ENCODE data around the gene GDPD5.

The GDPD5 gene

DNA sequence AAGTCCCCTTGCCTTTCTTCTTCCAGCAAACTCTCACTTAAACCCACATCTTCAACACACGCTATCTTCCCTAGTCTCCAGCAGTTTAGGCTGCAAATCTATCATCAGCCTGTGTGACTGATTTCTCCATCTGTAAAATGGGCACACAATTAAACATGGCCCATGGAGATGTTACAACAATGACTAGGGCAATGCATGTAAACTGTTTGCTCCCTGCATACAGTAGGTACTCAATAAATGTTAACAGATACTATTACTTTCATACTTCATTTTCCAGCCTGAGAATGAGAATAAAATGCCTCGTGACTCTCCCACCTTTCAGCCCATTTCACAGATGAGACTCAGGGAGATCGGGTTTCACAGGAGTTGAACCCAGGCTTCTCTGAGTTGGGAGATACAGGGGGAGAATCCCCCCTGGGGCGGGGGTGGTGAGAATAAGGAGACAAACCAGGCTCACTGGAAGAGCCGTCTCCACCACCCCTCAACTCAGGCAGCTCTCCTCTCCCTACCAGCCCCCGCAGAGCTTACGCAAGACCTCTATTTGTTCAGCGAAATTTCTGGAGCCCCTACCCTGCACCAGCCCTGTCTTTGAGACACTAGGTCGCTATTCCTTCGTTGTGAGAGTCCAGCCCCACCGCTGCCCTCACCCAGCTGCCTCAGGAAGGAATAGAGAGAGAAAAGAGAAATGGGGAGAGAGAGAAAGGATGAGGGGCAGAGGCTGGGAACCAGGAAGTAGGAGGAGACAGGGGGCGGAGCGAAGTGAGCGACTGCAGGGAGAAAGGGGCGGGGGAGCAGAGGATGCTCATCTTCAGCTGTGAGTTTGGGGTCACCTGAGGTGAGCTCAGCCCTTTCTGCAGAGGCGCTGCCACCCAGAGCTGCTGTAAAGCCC, 50.6 kb downstream of the GDPD5 start:
- Histone ChIP-seq H3K9me3 (ENCODE audit: control insufficient read depth, insufficient read depth, low read depth, low read length) (no peaks in the 10 kb centered on the region), H3K36me3 (ENCODE audit: control insufficient read depth, insufficient read depth, low read length) (no peaks in the 10 kb centered on the region), H3K27me3 (ENCODE audit: control insufficient read depth, insufficient read depth, low read length) (no peaks in the 10 kb centered on the region), H3K27ac (ENCODE audit: low read depth, low read length) (no peak overlapping the region; the same call in 1 of the 2 replicates), H3K4me1 (ENCODE audit: control insufficient read depth, insufficient read depth, low read length) (peaks cover 29% of the 10 kb centered on the region), H3K9ac (ENCODE audit: low read length) (peak overlapping the region; percentile 55), H3K4me3 (ENCODE audit: low read depth, low read length) (peak overlapping the region; percentile 48; the same call in 1 of the 2 replicates)

DNA sequence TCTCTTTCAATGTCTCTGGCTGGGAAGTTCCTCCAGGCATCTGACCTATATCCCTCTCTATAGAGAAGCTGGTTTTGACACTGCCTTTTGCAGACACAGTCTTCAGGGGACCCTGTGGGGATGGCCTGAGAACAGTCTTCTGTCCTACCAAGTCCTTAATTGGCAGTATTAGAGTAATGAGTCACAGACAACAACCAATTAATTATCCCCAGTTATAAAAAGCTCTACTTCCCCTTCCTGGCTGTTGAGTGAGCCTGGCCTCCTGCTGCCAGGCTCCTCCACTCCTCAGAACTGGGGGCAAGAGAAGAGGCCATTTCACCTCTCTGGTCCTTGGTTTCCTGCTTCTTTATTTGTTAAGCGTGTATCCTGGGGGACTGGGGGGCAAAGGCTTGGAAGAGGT, 51.5 kb downstream of the GDPD5 start:
- Histone ChIP-seq H3K27ac (ENCODE audit: low read depth, low read length) (no peak overlapping the region), H3K9ac (ENCODE audit: low read length) (no peak overlapping the region), H3K9me3 (ENCODE audit: control insufficient read depth, insufficient read depth, low read depth, low read length) (no peaks in the 10 kb centered on the region), H3K4me3 (ENCODE audit: low read depth, low read length) (no peak overlapping the region), H3K27me3 (ENCODE audit: control insufficient read depth, insufficient read depth, low read length) (no peaks in the 10 kb centered on the region), H3K36me3 (ENCODE audit: control insufficient read depth, insufficient read depth, low read length) (no peaks in the 10 kb centered on the region), H3K4me1 (ENCODE audit: control insufficient read depth, insufficient read depth, low read length) (peaks cover 29% of the 10 kb centered on the region)

DNA sequence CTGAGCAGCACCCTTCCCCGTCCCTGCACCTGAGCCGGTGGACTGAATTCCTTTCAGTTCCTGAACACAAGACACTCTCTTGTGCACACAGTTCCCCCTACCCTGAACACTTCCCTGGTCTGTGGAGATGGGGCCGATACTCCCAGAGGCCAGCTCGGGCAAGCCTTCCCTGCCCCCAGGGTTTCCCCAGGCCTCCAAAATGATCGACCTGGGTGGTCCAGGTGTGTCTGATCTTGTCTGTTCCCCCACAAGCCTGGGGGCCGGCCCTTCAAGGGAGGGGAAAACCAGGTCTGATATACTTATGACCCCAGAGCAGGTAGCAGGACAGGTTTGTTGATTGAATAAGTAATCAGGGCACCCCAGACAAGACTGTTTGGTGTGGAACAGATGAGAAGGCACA, 52.1 kb downstream of the GDPD5 start:
- H3K9ac ChIP-seq (ENCODE audit: low read length) = no peak overlapping the region
- no peak overlapping the region for H3K4me3 ChIP-seq (ENCODE audit: low read depth, low read length)
- H3K27me3 ChIP-seq (ENCODE audit: control insufficient read depth, insufficient read depth, low read length) = no peaks in the 10 kb centered on the region
- H3K4me1 ChIP-seq (ENCODE audit: control insufficient read depth, insufficient read depth, low read length) = peaks cover 34% of the 10 kb centered on the region
- H3K36me3 ChIP-seq (ENCODE audit: control insufficient read depth, insufficient read depth, low read length) = no peaks in the 10 kb centered on the region
- H3K27ac ChIP-seq (ENCODE audit: low read depth, low read length) = no peak overlapping the region
- H3K9me3 ChIP-seq (ENCODE audit: control insufficient read depth, insufficient read depth, low read depth, low read length) = no peaks in the 10 kb centered on the region

DNA sequence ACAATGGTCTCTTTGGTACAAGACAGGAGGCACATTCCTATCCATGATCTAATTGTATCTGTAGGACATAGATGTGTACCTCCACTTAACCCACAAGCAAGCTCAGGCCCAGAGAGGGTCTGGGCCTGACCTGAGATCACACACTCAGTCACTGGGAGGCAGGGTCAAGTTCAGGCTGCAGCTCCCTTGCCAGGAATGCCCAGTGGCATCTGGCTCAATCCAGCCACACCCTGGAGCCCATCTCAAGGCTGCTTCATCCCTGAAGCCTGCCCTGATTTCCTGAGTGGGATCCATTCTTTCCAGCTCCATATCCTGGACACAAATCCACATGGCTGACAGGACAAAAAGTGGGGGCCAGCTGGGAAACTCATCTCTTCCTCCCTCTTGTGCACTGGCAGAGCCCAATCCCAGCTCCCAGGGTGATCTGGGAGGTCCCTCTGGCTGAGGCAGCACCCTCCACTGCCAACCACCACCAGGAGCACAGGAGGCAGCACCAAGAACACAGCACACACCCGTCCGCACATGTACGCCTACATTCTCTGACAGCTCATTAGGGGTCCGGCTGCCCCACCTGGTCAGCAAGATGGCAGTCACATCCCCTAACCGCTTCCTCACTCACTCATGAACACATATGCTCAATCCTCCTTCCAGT, 53.5 kb downstream of the GDPD5 start:
- no peaks in the 10 kb centered on the region for H3K36me3 ChIP-seq (ENCODE audit: control insufficient read depth, insufficient read depth, low read length)
- H3K27ac ChIP-seq (ENCODE audit: low read depth, low read length) = no peak overlapping the region
- H3K4me1 ChIP-seq (ENCODE audit: control insufficient read depth, insufficient read depth, low read length) = peaks cover 46% of the 10 kb centered on the region
- H3K9ac ChIP-seq (ENCODE audit: low read length) = no peak overlapping the region
- H3K4me3 ChIP-seq (ENCODE audit: low read depth, low read length) = no peak overlapping the region
- no peaks in the 10 kb centered on the region for H3K27me3 ChIP-seq (ENCODE audit: control insufficient read depth, insufficient read depth, low read length)
- no peaks in the 10 kb centered on the region for H3K9me3 ChIP-seq (ENCODE audit: control insufficient read depth, insufficient read depth, low read depth, low read length)

DNA sequence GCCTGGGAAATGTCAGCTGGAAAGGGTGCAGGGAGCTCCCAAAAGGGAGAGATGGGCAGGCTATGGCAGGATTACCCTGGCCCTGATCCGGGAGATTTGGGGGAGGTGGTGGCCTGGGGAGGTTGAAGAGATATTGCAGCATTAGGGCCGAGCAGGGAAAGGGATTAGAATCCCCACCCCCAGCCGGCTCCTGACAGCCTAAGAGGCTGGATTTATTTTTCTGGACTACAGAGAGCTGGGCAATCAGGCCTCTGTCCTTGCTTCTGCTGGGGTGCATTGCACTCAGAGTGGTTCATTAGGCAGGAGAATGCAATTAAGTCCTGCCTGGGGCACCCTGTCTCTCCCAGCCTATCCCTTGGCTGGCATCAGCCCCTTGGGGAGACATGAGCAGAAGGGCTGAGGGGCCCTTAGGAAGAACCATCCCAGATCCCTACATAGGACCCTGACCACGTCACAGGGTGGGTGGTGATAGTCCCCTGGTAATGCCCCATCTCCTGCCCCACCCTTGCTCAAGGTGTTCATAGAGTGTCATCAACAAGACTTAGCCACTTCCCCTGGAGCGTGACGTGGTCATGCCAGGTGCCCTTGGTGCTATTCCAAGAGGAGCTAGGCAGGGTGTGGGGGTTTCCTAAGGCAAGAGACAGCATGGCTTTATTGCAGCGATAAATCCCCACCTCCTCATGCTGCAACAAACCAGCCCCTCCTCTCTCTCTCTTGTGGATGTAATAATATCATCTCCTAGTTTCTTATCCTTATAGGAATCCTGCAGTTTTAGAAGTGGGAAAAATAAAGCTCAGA, 54.4 kb downstream of the GDPD5 start:
- H3K4me1 ChIP-seq (ENCODE audit: control insufficient read depth, insufficient read depth, low read length) = peaks cover 42% of the 10 kb centered on the region
- H3K4me3 ChIP-seq (ENCODE audit: low read depth, low read length) = no peak overlapping the region
- no peaks in the 10 kb centered on the region for H3K9me3 ChIP-seq (ENCODE audit: control insufficient read depth, insufficient read depth, low read depth, low read length)
- no peaks in the 10 kb centered on the region for H3K36me3 ChIP-seq (ENCODE audit: control insufficient read depth, insufficient read depth, low read length)
- no peak overlapping the region for H3K9ac ChIP-seq (ENCODE audit: low read length)
- H3K27me3 ChIP-seq (ENCODE audit: control insufficient read depth, insufficient read depth, low read length) = no peaks in the 10 kb centered on the region
- H3K27ac ChIP-seq (ENCODE audit: low read depth, low read length) = no peak overlapping the region

DNA sequence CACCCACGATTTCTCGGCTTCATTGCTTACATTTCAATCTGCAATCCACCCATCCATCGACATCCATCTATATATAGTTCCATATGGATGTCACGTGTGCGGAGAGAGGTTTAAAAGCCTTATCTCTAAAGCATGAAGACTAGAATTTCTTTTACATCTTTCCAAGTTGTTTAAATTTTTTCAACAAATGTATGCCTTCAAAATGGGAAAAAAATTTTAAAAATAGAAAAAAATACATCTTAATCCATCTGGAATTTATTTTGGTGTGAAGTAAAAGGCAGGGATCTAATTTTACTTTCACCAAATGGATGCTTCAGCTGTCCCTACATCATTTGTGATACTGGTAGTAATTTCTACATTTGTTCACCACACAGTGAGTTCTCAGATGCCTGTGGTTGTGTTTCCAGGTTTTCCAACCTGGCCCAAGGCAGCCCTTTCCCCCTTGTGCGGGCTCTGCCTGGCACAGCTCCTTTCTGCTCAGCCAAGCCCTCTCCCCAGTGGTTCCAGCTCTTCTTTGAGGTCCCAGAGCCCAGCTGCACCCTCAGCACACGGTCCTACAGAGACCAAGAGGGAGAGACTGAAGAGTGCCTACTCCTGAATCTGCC, 55.2 kb downstream of the GDPD5 start:
- Histone ChIP-seq H3K4me1 (ENCODE audit: control insufficient read depth, insufficient read depth, low read length) (peaks cover 42% of the 10 kb centered on the region), H3K27ac (ENCODE audit: low read depth, low read length) (no peak overlapping the region), H3K9ac (ENCODE audit: low read length) (no peak overlapping the region), H3K27me3 (ENCODE audit: control insufficient read depth, insufficient read depth, low read length) (no peaks in the 10 kb centered on the region), H3K9me3 (ENCODE audit: control insufficient read depth, insufficient read depth, low read depth, low read length) (no peaks in the 10 kb centered on the region), H3K4me3 (ENCODE audit: low read depth, low read length) (no peak overlapping the region), H3K36me3 (ENCODE audit: control insufficient read depth, insufficient read depth, low read length) (no peaks in the 10 kb centered on the region)

DNA sequence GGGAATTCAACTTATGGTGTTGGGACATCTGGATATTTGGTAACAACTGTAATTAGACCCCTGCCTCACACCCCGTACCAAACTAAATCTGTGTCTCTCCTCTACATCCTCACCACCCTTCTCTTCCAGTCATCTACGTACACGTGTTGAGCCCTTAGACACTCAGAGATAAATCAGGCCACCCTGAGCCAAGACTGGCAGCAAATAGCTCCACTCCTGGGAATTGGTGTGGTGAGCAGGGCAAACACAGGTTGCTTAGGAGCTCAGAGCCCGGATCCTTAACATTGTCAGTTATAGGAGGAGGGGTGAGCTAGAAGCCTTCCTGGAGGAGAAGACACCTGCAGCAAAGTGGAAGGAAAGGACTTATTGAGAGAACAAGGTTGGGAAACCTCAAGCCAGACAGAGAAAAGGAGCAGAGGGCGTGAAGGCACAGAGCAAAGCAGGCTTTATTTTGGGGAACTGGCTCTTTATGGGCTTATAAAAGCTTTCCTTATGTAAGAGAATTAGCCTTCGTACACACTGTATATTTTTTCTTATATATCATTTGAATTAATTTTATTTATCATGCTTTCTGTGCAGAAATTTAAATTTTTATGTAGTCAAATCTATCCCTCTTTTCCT, 55.8 kb downstream of the GDPD5 start:
- H3K36me3 ChIP-seq (ENCODE audit: control insufficient read depth, insufficient read depth, low read length) = no peaks in the 10 kb centered on the region
- no peak overlapping the region for H3K4me3 ChIP-seq (ENCODE audit: low read depth, low read length)
- no peak overlapping the region for H3K27ac ChIP-seq (ENCODE audit: low read depth, low read length)
- no peaks in the 10 kb centered on the region for H3K27me3 ChIP-seq (ENCODE audit: control insufficient read depth, insufficient read depth, low read length)
- H3K9me3 ChIP-seq (ENCODE audit: control insufficient read depth, insufficient read depth, low read depth, low read length) = no peaks in the 10 kb centered on the region
- H3K9ac ChIP-seq (ENCODE audit: low read length) = no peak overlapping the region
- H3K4me1 ChIP-seq (ENCODE audit: control insufficient read depth, insufficient read depth, low read length) = peaks cover 37% of the 10 kb centered on the region

DNA sequence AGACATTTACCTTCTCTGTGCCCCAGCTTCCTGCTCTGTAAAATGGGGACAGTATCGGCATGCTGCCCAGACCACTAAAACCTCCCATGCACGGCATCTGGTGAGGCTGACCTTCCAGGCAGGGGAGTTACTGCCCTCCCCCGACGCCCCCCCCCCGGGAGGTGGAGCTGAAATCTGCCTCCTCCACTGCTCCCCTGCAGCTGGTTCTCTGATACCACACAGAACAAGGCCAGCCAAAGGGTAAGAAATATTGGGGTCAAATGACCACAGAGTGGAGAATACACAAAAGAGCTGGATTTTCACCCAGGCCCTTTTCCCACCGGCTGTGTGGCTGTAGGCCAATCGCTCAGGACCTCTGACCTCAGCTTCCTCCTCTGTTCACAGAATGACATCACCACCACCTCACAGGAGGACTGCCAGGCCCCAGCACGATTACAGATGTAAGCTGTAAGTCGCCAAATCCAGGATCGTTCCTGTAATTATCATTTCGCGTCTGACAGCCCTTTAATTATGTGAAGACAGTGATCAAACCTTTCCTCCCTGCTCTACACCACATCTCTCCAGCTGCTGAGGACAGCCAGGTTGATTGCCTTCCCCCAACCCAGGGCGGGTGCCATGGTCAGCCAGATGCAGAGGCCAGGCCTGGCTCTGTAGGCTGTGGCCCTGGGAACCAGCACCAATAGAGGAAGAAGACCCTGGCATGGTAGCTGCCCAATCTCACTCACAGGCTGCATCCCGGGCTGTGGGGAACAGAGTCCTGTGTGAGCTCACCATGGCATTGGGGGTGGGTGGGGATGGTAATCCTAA, 57.0 kb downstream of the GDPD5 start:
- H3K36me3 ChIP-seq (ENCODE audit: control insufficient read depth, insufficient read depth, low read length) = no peaks in the 10 kb centered on the region
- H3K9me3 ChIP-seq (ENCODE audit: control insufficient read depth, insufficient read depth, low read depth, low read length) = no peaks in the 10 kb centered on the region
- no peak overlapping the region for H3K9ac ChIP-seq (ENCODE audit: low read length)
- no peak overlapping the region for H3K4me3 ChIP-seq (ENCODE audit: low read depth, low read length)
- H3K27ac ChIP-seq (ENCODE audit: low read depth, low read length) = no peak overlapping the region
- peaks cover 32% of the 10 kb centered on the region; the same call in 1 of the 2 replicates for H3K4me1 ChIP-seq (ENCODE audit: control insufficient read depth, insufficient read depth, low read length)
- H3K27me3 ChIP-seq (ENCODE audit: control insufficient read depth, insufficient read depth, low read length) = no peaks in the 10 kb centered on the region

DNA sequence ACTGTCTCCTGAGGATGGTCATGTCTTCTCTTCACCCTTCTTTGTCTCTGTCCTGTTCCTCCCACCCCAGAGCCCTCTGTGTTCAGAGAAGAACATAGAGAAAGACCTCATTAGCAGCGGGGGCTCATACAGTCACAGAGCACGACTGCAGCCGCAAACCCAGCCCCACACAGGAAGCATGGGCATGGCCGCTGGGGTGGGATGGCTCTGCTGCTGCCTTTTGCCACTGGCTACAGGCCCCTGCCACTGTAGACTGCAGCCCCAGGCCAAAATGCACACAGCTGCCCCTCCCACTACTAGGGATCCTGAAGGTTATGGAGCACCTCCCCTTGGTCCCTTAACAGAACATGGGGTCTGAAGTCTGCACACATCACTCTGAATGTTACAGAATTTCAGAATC, 57.9 kb downstream of the GDPD5 start:
- Histone ChIP-seq H3K4me3 (ENCODE audit: low read depth, low read length) (no peak overlapping the region), H3K9ac (ENCODE audit: low read length) (no peak overlapping the region), H3K4me1 (ENCODE audit: control insufficient read depth, insufficient read depth, low read length) (peaks cover 41% of the 10 kb centered on the region), H3K36me3 (ENCODE audit: control insufficient read depth, insufficient read depth, low read length) (no peaks in the 10 kb centered on the region), H3K27ac (ENCODE audit: low read depth, low read length) (no peak overlapping the region), H3K27me3 (ENCODE audit: control insufficient read depth, insufficient read depth, low read length) (no peaks in the 10 kb centered on the region), H3K9me3 (ENCODE audit: control insufficient read depth, insufficient read depth, low read depth, low read length) (no peaks in the 10 kb centered on the region)

DNA sequence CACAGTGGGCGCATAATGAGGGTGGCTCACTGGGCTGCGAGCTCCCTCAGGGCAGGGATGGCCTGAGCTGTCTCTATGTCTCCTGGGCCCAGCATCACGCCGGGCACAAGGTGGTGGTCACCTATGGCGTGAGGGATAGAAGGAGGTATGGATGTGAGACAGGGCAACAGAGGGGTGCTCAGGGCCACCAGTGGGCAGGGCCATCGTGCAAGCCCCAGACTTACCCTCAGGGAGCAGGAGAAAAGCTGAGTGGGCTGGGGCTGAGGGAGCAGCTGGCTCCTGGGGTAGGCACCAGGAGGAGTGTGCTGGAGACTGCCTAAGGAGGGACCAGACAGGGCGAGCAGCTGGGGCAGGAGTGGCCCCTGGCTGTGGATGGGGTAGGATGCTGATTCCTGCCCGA, 58.4 kb downstream of the GDPD5 start:
- Histone ChIP-seq H3K9me3 (ENCODE audit: control insufficient read depth, insufficient read depth, low read depth, low read length) (no peaks in the 10 kb centered on the region), H3K27ac (ENCODE audit: low read depth, low read length) (no peak overlapping the region), H3K27me3 (ENCODE audit: control insufficient read depth, insufficient read depth, low read length) (no peaks in the 10 kb centered on the region), H3K4me1 (ENCODE audit: control insufficient read depth, insufficient read depth, low read length) (peaks cover 46% of the 10 kb centered on the region), H3K9ac (ENCODE audit: low read length) (no peak overlapping the region), H3K36me3 (ENCODE audit: control insufficient read depth, insufficient read depth, low read length) (no peaks in the 10 kb centered on the region), H3K4me3 (ENCODE audit: low read depth, low read length) (no peak overlapping the region)

Measured in HUES6 (cell line).